H1 (cell line): ENCODE measurements around the gene ACKR1. TPM values are rescaled to one million over a fixed set of nuclear protein-coding genes. Genes with fewer than 3 reads are reported as not detected.

Experiments used
- CTCF ChIA-PET: fragments of 300-600 bp; sonication (Branson Sonifier 250); formaldehyde crosslinking; loops from one replicate; lab custom pipeline; 2021; ENCODE audit not compliant: partially characterized antibody; lab: Charles Lee
- POLR2A ChIA-PET: fragments of 300-600 bp; sonication (Branson Sonifier 250); formaldehyde crosslinking; loops from one replicate; lab custom pipeline; 2021; ENCODE audit warnings: inconsistent platforms; ENCODE audit not compliant: partially characterized antibody; lab: Charles Lee
- DNase-seq, 2 experiments: peaks; one replicate each; pipeline versions ENCODE4 v3.0.0 to v3.0.0-alpha.2; 2010 to 2022; ENCODE audit warnings: low spot score in 2 of 2, low read depth in 1 of 2, mixed read lengths in 1 of 2
- FAIRE-seq: peaks from 2 replicates; lab custom pipeline; 2011; peaks lifted over from hg19 to GRCh38; lab: Jason Lieb, UNC
- H2AFZ ChIP-seq: 2 replicates; pipeline ENCODE4 v1.8.1; 2012; ENCODE audit warnings: low read length, inconsistent platforms
- H2AK5ac ChIP-seq: 2 replicates; pipeline ENCODE4 v1.6.1; 2013; ENCODE audit warnings: low read depth, low read length
- H2BK120ac ChIP-seq: replicated peaks from 2 replicates; pipeline ENCODE3; 2013; ENCODE audit warnings: low read depth, low read length, inconsistent platforms
- H2BK12ac ChIP-seq: 2 replicates; pipeline ENCODE4 v1.6.1; 2013; ENCODE audit warnings: low read depth, low read length
- H2BK15ac ChIP-seq: 2 replicates; pipeline ENCODE4 v1.6.1; 2013; ENCODE audit warnings: low read length
- H2BK20ac ChIP-seq: 2 replicates; pipeline ENCODE4 v1.6.1; 2013; ENCODE audit warnings: low read length
- H2BK5ac ChIP-seq: 2 replicates; pipeline ENCODE4 v1.6.1; 2013; ENCODE audit warnings: low read depth, low read length
- H3K14ac ChIP-seq: 2 replicates; pipeline ENCODE4 v1.6.1; 2013; ENCODE audit warnings: inconsistent platforms; ENCODE audit not compliant: insufficient read length
- H3K18ac ChIP-seq: 2 replicates; pipeline ENCODE4 v1.6.1; 2013; ENCODE audit warnings: low read length; ENCODE audit errors: extremely low read depth
- H3K23ac ChIP-seq: 2 replicates; pipeline ENCODE4 v1.6.1; 2013; ENCODE audit warnings: inconsistent platforms; ENCODE audit not compliant: insufficient read length
- H3K23me2 ChIP-seq: 2 replicates; pipeline ENCODE4 v1.6.1; 2013; ENCODE audit warnings: low read depth, low read length
- H3K27ac ChIP-seq: 2 replicates; pipeline ENCODE4 v1.6.1; 2011; ENCODE audit warnings: low read depth, low read length, inconsistent platforms
- H3K27me3 ChIP-seq, 4 experiments: replicated peaks in 1 of 4; 1 replicate in 1 of 4; 2 replicates in 3 of 4; pipeline versions ENCODE4 v1.6.1 to v1.8.1; 2011 to 2013; ENCODE audit warnings: low read length in 3 of 4, mild to moderate bottlenecking in 3 of 4, inconsistent platforms in 2 of 4, mixed read lengths in 2 of 4, moderate library complexity in 1 of 4; ENCODE audit not compliant: control insufficient read depth in 3 of 4, insufficient read depth in 3 of 4; ENCODE audit errors: extremely low read depth in 1 of 4
- H3K36me3 ChIP-seq, 4 experiments: 2 replicates each; pipeline versions ENCODE4 v1.6.1 to v1.8.1; 2011 to 2013; ENCODE audit warnings: mild to moderate bottlenecking in 4 of 4, low read length in 3 of 4, moderate library complexity in 2 of 4, control low read depth in 1 of 4, inconsistent platforms in 1 of 4; ENCODE audit not compliant: insufficient read depth in 4 of 4, control insufficient read depth in 2 of 4
- H3K4ac ChIP-seq: replicated peaks from 2 replicates; pipeline ENCODE3; 2013; ENCODE audit warnings: low read length, low read depth, mixed read lengths, inconsistent platforms; ENCODE audit not compliant: insufficient read length
- H3K4me1 ChIP-seq, 4 experiments: replicated peaks in 1 of 4; 1 replicate in 1 of 4; 2 replicates in 3 of 4; pipeline versions ENCODE4 v1.6.1 to v1.8.1; 2011 to 2013; ENCODE audit warnings: low read length in 3 of 4, inconsistent platforms in 2 of 4, mixed read lengths in 1 of 4; ENCODE audit not compliant: insufficient read depth in 4 of 4, control insufficient read depth in 3 of 4
- H3K4me2 ChIP-seq, 2 experiments: 2 replicates each; pipeline versions ENCODE4 v1.6.1 to v1.8.1; 2011 to 2013; ENCODE audit warnings: low read depth in 2 of 2, low read length in 2 of 2, control low read depth in 1 of 2, inconsistent platforms in 1 of 2, mild to moderate bottlenecking in 1 of 2; ENCODE audit not compliant: insufficient read depth in 1 of 2
- H3K4me3 ChIP-seq, 4 experiments: fragments of 200-600, 300-600 bp in 1 of 4; sonication (generic), shearing (Covaris generic), sonication (Bioruptor Twin) in 1 of 4; 2 replicates each; pipeline versions ENCODE4 v1.5.1 to v1.8.1; 2011 to 2016; ENCODE audit warnings: low read length in 4 of 4, low read depth in 3 of 4, control low read depth in 2 of 4, inconsistent platforms in 2 of 4, mild to moderate bottlenecking in 2 of 4, mixed read lengths in 1 of 4, moderate library complexity in 1 of 4; ENCODE audit not compliant: insufficient read depth in 2 of 4; ENCODE audit errors: extremely low read depth in 1 of 4
- H3K56ac ChIP-seq: replicated peaks from 2 replicates; pipeline ENCODE3; 2013; ENCODE audit warnings: low read depth, mild to moderate bottlenecking, mixed read lengths, low read length, inconsistent platforms; ENCODE audit not compliant: insufficient read length
- H3K79me1 ChIP-seq: 2 replicates; pipeline ENCODE4 v1.6.1; 2013; ENCODE audit warnings: low read depth, low read length, control low read depth
- H3K79me2 ChIP-seq, 2 experiments: 2 replicates each; pipeline versions ENCODE4 v1.6.1 to v1.8.1; 2012 to 2013; ENCODE audit warnings: low read length in 2 of 2, mild to moderate bottlenecking in 2 of 2, inconsistent platforms in 1 of 2; ENCODE audit not compliant: insufficient read depth in 2 of 2, control insufficient read depth in 1 of 2
- H3K9ac ChIP-seq, 4 experiments: replicated peaks in 1 of 4; 1 replicate in 1 of 4; 2 replicates in 3 of 4; pipeline versions ENCODE4 v1.6.1 to v1.8.1; 2011 to 2013; ENCODE audit warnings: low read depth in 3 of 4, low read length in 3 of 4, control low read depth in 2 of 4, mild to moderate bottlenecking in 2 of 4, moderate library complexity in 2 of 4, inconsistent platforms in 1 of 4; ENCODE audit errors: extremely low read depth in 1 of 4
- H3K9me3 ChIP-seq, 2 experiments: 2 replicates each; pipeline versions ENCODE4 v1.6.1 to v1.8.1; 2012 to 2013; ENCODE audit warnings: mild to moderate bottlenecking in 2 of 2, moderate library complexity in 2 of 2, control low read depth in 1 of 2, inconsistent platforms in 1 of 2, low read depth in 1 of 2, low read length in 1 of 2, mixed read lengths in 1 of 2; ENCODE audit not compliant: insufficient read depth in 2 of 2
- H4K20me1 ChIP-seq, 2 experiments: replicated peaks in 1 of 2; 2 replicates each; pipeline versions ENCODE3 to v1.8.1; 2011 to 2013; ENCODE audit warnings: inconsistent platforms in 2 of 2, low read length in 2 of 2, mild to moderate bottlenecking in 1 of 2; ENCODE audit not compliant: insufficient read depth in 2 of 2, control insufficient read depth in 1 of 2
- H4K5ac ChIP-seq: 2 replicates; pipeline ENCODE4 v1.6.1; 2013; ENCODE audit warnings: low read length, low read depth, mixed read lengths, inconsistent platforms; ENCODE audit not compliant: insufficient read length
- H4K8ac ChIP-seq: 2 replicates; pipeline ENCODE4 v1.8.0; 2013; ENCODE audit warnings: mild to moderate bottlenecking, moderate library complexity, low read length, inconsistent platforms; ENCODE audit not compliant: insufficient read depth; ENCODE audit errors: extremely low read depth
- H4K91ac ChIP-seq: replicated peaks from 2 replicates; pipeline ENCODE3; 2013; ENCODE audit warnings: low read length, mixed read lengths, inconsistent platforms; ENCODE audit not compliant: insufficient read length
- ASH2L ChIP-seq: fragments of 200-600, 300-600 bp; sonication (generic); IDR thresholded peaks from one replicate; pipeline ENCODE4 v1.7.1; 2017; ENCODE audit warnings: low read length
- CBX8 ChIP-seq: fragments of 300-800, 300-1000 bp; sonication (generic); IDR thresholded peaks from 2 replicates; pipeline ENCODE4 v1.7.1; 2016; ENCODE audit warnings: low read depth, low read length, borderline replicate concordance
- E2F6 ChIP-seq: IDR thresholded peaks from 2 replicates; pipeline ENCODE4 v1.6.1; 2012; ENCODE audit warnings: inconsistent platforms
- GTF2F1 ChIP-seq: IDR thresholded peaks from 2 replicates; pipeline ENCODE4 v1.6.1; 2012; ENCODE audit warnings: low read depth, low read length, improper control_type of control experiment, borderline replicate concordance
- HDAC6 ChIP-seq: IDR thresholded peaks from one replicate; pipeline ENCODE4 v1.7.1; 2012; ENCODE audit warnings: low read depth, mild to moderate bottlenecking, inconsistent platforms, low read length, moderate library complexity
- KDM1A ChIP-seq: fragments of 200-600, 300-600 bp; sonication (generic); IDR thresholded peaks from 2 replicates; pipeline ENCODE4 v1.7.1; 2016; ENCODE audit warnings: mild to moderate bottlenecking, low read length, borderline replicate concordance
- KDM5A ChIP-seq: fragments of 200-600 bp; IDR thresholded peaks from 2 replicates; pipeline ENCODE4 v1.7.1; 2012; ENCODE audit warnings: mild to moderate bottlenecking, low read length, inconsistent platforms, mixed read lengths
- POLR2A ChIP-seq, 2 experiments: IDR thresholded peaks; 1 replicate in 1 of 2; 2 replicates in 1 of 2; pipeline ENCODE4 v1.6.1; 2011; ENCODE audit warnings: low read depth in 2 of 2, low read length in 2 of 2, mild to moderate bottlenecking in 2 of 2; ENCODE audit errors: control extremely low read depth in 1 of 2
- SIX5 ChIP-seq: IDR thresholded peaks from 2 replicates; pipeline ENCODE4 v1.6.1; 2011; ENCODE audit warnings: mild to moderate bottlenecking, low read depth, low read length
- SP1 ChIP-seq: IDR thresholded peaks from 2 replicates; pipeline ENCODE4 v1.6.1; 2011; ENCODE audit warnings: low read depth, low read length
- SP2 ChIP-seq: IDR thresholded peaks from 2 replicates; pipeline ENCODE4 v1.6.1; 2012; ENCODE audit warnings: mild to moderate bottlenecking, low read length, inconsistent platforms
- TEAD4 ChIP-seq: IDR thresholded peaks from 2 replicates; pipeline ENCODE4 v1.6.1; 2012; ENCODE audit warnings: low read depth, low read length, inconsistent platforms, mixed read lengths
- WGBS, 2 experiments: shearing (Covaris generic) in 1 of 2; methylation state at CpG; one replicate each; pipeline versions ENCODE4 v1.1.6 to v1.1.7; 2013 to 2015; ENCODE audit warnings: low lambda C conversion rate in 2 of 2, mixed read lengths in 2 of 2, inconsistent platforms in 1 of 2, low coverage in 1 of 2, missing lambda C conversion rate in 1 of 2; ENCODE audit not compliant: insufficient replicate concordance in 2 of 2, insufficient coverage in 1 of 2, insufficient read length in 1 of 2; ENCODE audit errors: extremely low coverage in 1 of 2, missing lambda C conversion rate in 1 of 2; 5-methylcytosine and 5-hydroxymethylcytosine counted together
- polyA plus RNA-seq, 7 experiments: library from polyadenylated mRNA; depleted of rRNA in 3 of 7; stranded (reverse) in 5 of 7; unstranded in 2 of 7; fragments of >200 nt in 5 of 7; fragments of 200-250 nt in 2 of 7; gene quantifications; 1 replicate in 5 of 7; 2 replicates in 1 of 7; 4 replicates in 1 of 7; pipeline versions ENCODE4 v1.2.1 to v1.2.3, GENCODE V29; 2011 to 2013; ENCODE audit warnings: missing spikeins in 2 of 7, mixed read lengths in 2 of 7
- total RNA-seq: library from RNA; stranded (reverse); fragmentation: NEBNext Ultra II Directional; extraction: Animal tissue kit (Norgen Biotek cat#: 25700); gene quantifications from 2 replicates; pipeline ENCODE4 v1.2.1, GENCODE V29; 2021

The ACKR1 gene
- total and polyA plus RNA-seq, 2 of the 8 experiments (the other 6 are each of a cell fraction or from before 2014, with no cell fraction given), result 0.61 to 1.00 TPM

GRCh38 chr1:159212596-159212995 is 7.9 kb downstream of the ACKR1 start:
- Histone ChIP-seq H3K27me3 (no peaks in the 10 kb centered on the region; a peak in 1 of 7 replicates), H3K27ac (no peak overlapping the region), H2AK5ac (no peak overlapping the region), H3K79me2 (no peaks in the 10 kb centered on the region), H3K79me1 (no peaks in the 10 kb centered on the region), H3K4me2 (no peak overlapping the region), H3K4ac (no peak overlapping the region), H3K23ac (no peak overlapping the region), H4K91ac (no peak overlapping the region), H4K5ac (no peak overlapping the region), H3K4me3 (no peak overlapping the region), H4K8ac (no peak overlapping the region), H3K56ac (no peak overlapping the region), H3K14ac (no peak overlapping the region), H3K9ac (no peak overlapping the region), H2AFZ (no peak overlapping the region), H3K9me3 (no peaks in the 10 kb centered on the region), H3K18ac (no peak overlapping the region), H2BK120ac (no peak overlapping the region), H3K36me3 (no peaks in the 10 kb centered on the region), H3K23me2 (no peaks in the 10 kb centered on the region), H3K4me1 (peaks cover 3 to 7% (median 4%) of the 10 kb centered on the region in 4 experiments; a peak in 6 of 7 replicates), H2BK5ac (no peak overlapping the region), H2BK12ac (no peak overlapping the region), H2BK15ac (no peak overlapping the region), H4K20me1 (no peaks in the 10 kb centered on the region), H2BK20ac (no peak overlapping the region)
- FAIRE-seq, result no peak
- ChIA-PET POLR2A (no interaction called here), CTCF (interaction anchor here (0.6 to 26.6 kb wide), 17 partner anchors 9 to 711 kb away, joined by 3 to 660 read pairs (median 8); partner anchors contain the start of genes ACKR1, AIM2, CADM3 and FCRL6)
- DNase-seq, result no peak
- WGBS, 2 experiments, result 86% methylated on average over 4 of the region's 4 CpGs; no CpG with 5 or more reads in 1 of the 2 experiments
- TF ChIP-seq KDM1A (no peak), HDAC6 (no peak), ASH2L (no peak), KDM5A (no peak), POLR2A (IDR thresholded peaks at IDR 0.05; ENCODE audit: control extremely low read depth in 1 of 2, low read depth in 2 of 2, low read length in 2 of 2) (no peak), SP2 (no peak), TEAD4 (no peak), SP1 (no peak), CBX8 (no peak), E2F6 (no peak), GTF2F1 (no peak), SIX5 (no peak)
